A549 (cell line): Measurements from ENCODE around the gene FOXP3. TPM values are rescaled to one million over a fixed set of nuclear protein-coding genes. Genes with fewer than 3 reads are reported as not detected.

ENCODE experiments used
- ATAC-seq, 2 experiments: fragments of 200-7000 bp in 1 of 2; fragments of >200 bp in 1 of 2; cut with Nextera tagmentation in 1 of 2; cut with Tn5 transposase in 1 of 2; 3 replicates each; pipeline versions ENCODE4 v1.8.0 to v1.9.1; 2018 to 2020; ENCODE audit warnings: mild to moderate bottlenecking in 1 of 2, moderate library complexity in 1 of 2
- CTCF ChIA-PET: fragments of 300-600 bp; sonication (Branson Sonifier 250); formaldehyde crosslinking; extraction: SDS; loops from one replicate; lab custom pipeline; 2021; ENCODE audit warnings: antibody characterized with exemption, inconsistent platforms; lab: Yijun Ruan, JAX
- POLR2A ChIA-PET: fragments of 350-600 bp; formaldehyde crosslinking; extraction: SDS; loops from one replicate; lab custom pipeline; 2021; ENCODE audit warnings: antibody characterized with exemption, inconsistent platforms; lab: Yijun Ruan, JAX
- DNase-seq, 2 experiments: peaks; one replicate each; pipeline versions ENCODE4 v3.0.0 to v3.0.0-alpha.2; 2011 to 2016; ENCODE audit warnings: low read depth in 1 of 2, low spot score in 1 of 2
- FAIRE-seq: peaks from 2 replicates; lab custom pipeline; 2011; peaks lifted over from hg19 to GRCh38; lab: Jason Lieb, UNC
- H3K27ac ChIP-seq, 2 experiments: fragments of >200 bp; sonication (Bioruptor Twin); formaldehyde crosslinking; 3 replicates each; pipeline ENCODE4 v1.5.1; 2016 to 2017
- H3K4me1 ChIP-seq: fragments of >200 bp; sonication (Bioruptor Twin); formaldehyde crosslinking; 3 replicates; pipeline ENCODE4 v1.6.1; 2016
- H3K4me2 ChIP-seq: fragments of >200 bp; sonication (Bioruptor Twin); formaldehyde crosslinking; 3 replicates; pipeline ENCODE4 v1.6.1; 2016
- H3K4me3 ChIP-seq: fragments of >200 bp; sonication (Bioruptor Twin); formaldehyde crosslinking; 3 replicates; pipeline ENCODE4 v1.5.1; 2016
- H3K9me3 ChIP-seq: fragments of >200 bp; sonication (Bioruptor Twin); formaldehyde crosslinking; 3 replicates; pipeline ENCODE4 v1.6.1; 2016
- CBX8 ChIP-seq: fragments of 200-600 bp; sonication (generic); IDR thresholded peaks from 2 replicates; pipeline ENCODE4 v1.6.1; 2016
- CHD2 ChIP-seq: fragments of 150-350 bp; IDR thresholded peaks from 2 replicates; pipeline ENCODE4 v1.6.1; 2014; ENCODE audit warnings: low read length; ENCODE audit not compliant: partially characterized antibody
- CHD4 ChIP-seq: fragments of 200-600 bp; sonication (generic); IDR thresholded peaks from 2 replicates; pipeline ENCODE4 v1.6.1; 2016; ENCODE audit warnings: antibody characterized with exemption, mild to moderate bottlenecking, borderline replicate concordance
- EHMT2 ChIP-seq: fragments of 200-600 bp; sonication (generic); IDR thresholded peaks from 2 replicates; pipeline ENCODE4 v1.6.1; 2016; ENCODE audit warnings: antibody characterized with exemption, low read depth, mild to moderate bottlenecking, moderate library complexity
- FOSL2 ChIP-seq, 2 experiments: fragments of 450-650 bp in 1 of 2; fragments of >200 bp in 1 of 2; sonication (Bioruptor Twin) in 1 of 2; formaldehyde crosslinking; IDR thresholded peaks; 2 replicates each; pipeline versions ENCODE4 v1.5.0 to v1.6.1; 2016 to 2020; ENCODE audit warnings: mild to moderate bottlenecking in 1 of 2, moderate library complexity in 1 of 2
- GATA3 ChIP-seq: IDR thresholded peaks from 2 replicates; pipeline ENCODE4 v1.6.1; 2012; ENCODE audit warnings: borderline replicate concordance
- HOXB5 ChIP-seq: fragments of 250-450 bp; sonication (Bioruptor Pico); IDR thresholded peaks from 2 replicates; pipeline ENCODE4 v1.5.0; 2020; ENCODE audit warnings: mild to moderate bottlenecking, moderate library complexity
- KDM5A ChIP-seq: fragments of 200-600 bp; sonication (generic); IDR thresholded peaks from 2 replicates; pipeline ENCODE4 v1.6.1; 2016; ENCODE audit warnings: antibody characterized with exemption, mild to moderate bottlenecking
- MAFK ChIP-seq: fragments of 450-650 bp; IDR thresholded peaks from 2 replicates; pipeline ENCODE4 v1.6.1; 2014; ENCODE audit not compliant: partially characterized antibody
- MYC ChIP-seq: IDR thresholded peaks from 2 replicates; pipeline ENCODE4 v1.6.1; 2012; ENCODE audit warnings: mild to moderate bottlenecking, inconsistent platforms, low read length, improper control_type of control experiment, borderline replicate concordance
- NFE2L2 ChIP-seq: fragments of 150-350 bp; conservative IDR thresholded peaks from 2 replicates; pipeline ENCODE4 v1.6.1; 2014; ENCODE audit warnings: low read length
- NPAS2 ChIP-seq: fragments of 250-450 bp; sonication (Bioruptor Pico); IDR thresholded peaks from 2 replicates; pipeline ENCODE4 v1.8.0; 2022; ENCODE audit warnings: mild to moderate bottlenecking, moderate library complexity, borderline replicate concordance
- NR3C1 ChIP-seq: fragments of >200 bp; sonication (Bioruptor Twin); formaldehyde crosslinking; IDR thresholded peaks from 3 replicates; pipeline ENCODE4 v1.6.1; 2017
- PBX3 ChIP-seq: IDR thresholded peaks from 2 replicates; pipeline ENCODE4 v1.6.1; 2012
- RAD21 ChIP-seq, 2 experiments: fragments of >200 bp in 1 of 2; sonication (Bioruptor Twin) in 1 of 2; formaldehyde crosslinking in 1 of 2; IDR thresholded peaks in 1 of 2; conservative IDR thresholded peaks in 1 of 2; 2 replicates in 1 of 2; 3 replicates in 1 of 2; pipeline ENCODE4 v1.6.1; 2012 to 2018; ENCODE audit warnings: inconsistent platforms in 1 of 2
- RNF2 ChIP-seq: fragments of 200-600 bp; sonication (generic); IDR thresholded peaks from 2 replicates; pipeline ENCODE4 v1.6.1; 2016; ENCODE audit warnings: low read depth, mild to moderate bottlenecking, antibody characterized with exemption, moderate library complexity, borderline replicate concordance
- ZNF302 ChIP-seq: fragments of 250-450 bp; sonication (Bioruptor Pico); IDR thresholded peaks from 2 replicates; pipeline ENCODE4 v1.9.0; 2021; ENCODE audit warnings: inconsistent platforms, mild to moderate bottlenecking, moderate library complexity
- WGBS: methylation state at CpG from one replicate; pipeline ENCODE4 v1.1.6; 2017; ENCODE audit errors: missing lambda C conversion rate; 5-methylcytosine and 5-hydroxymethylcytosine counted together
- polyA plus RNA-seq, 4 experiments: library from polyadenylated mRNA; depleted of rRNA in 3 of 4; stranded (reverse); fragments of >200 nt; fragmentation: RNase III in 1 of 4; extraction: RNeasy Plus Mini Kit Qiagen cat#74134 plus additional on column Dnase treatment in 1 of 4; gene quantifications; 2 replicates in 3 of 4; 3 replicates in 1 of 4; pipeline ENCODE4 v1.2.3, GENCODE V29; 2011 to 2017
- TF ChIP-seq, protein P1 (sequence below): IDR thresholded peaks from 2 replicates; pipeline ENCODE4 v1.6.1; 2012; ENCODE audit warnings: low read depth, borderline replicate concordance
- TF ChIP-seq, protein P2 (sequence below): fragments of 250-450 bp; sonication (Bioruptor Pico); IDR thresholded peaks from 2 replicates; pipeline ENCODE4 v1.5.0; 2021; ENCODE audit warnings: mild to moderate bottlenecking, moderate library complexity, borderline replicate concordance

Gene FOXP3
- polyA plus RNA-seq, 2 of the 4 experiments (the other 2 are of a cell fraction): 0.04 to 0.13 TPM

DNA sequence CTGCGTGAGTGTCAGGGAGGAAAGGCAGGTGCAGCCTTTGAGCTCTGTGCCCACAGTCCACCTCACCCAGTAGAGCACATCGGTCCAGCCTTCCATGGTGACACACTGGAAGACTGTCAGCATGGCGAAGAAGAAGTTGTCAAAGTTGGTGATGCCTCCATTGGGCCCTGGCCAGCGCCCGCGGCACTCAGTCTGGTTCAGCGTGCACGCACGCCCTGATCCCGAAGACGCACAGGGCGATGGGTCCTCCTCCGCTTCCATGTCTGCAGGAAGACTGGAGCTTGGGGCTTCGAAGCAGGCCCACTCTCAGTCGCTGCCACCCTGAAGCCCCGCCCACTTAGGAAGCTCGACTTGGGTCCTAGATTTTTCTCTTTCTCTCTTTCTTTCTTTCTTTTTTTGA is 36.3 kb downstream of the FOXP3 start:
- no peak for TF ChIP-seq MYC
- no peak for TF ChIP-seq GATA3
- no peak for TF ChIP-seq KDM5A
- no peak for TF ChIP-seq PBX3
- TF ChIP-seq RAD21 (conservative IDR thresholded peaks at IDR 0.05 in 1 of 2, IDR thresholded peaks at IDR 0.05 in 1 of 2): no peak
- no peak for TF ChIP-seq ZNF302 (CRISPR knock-in tag)
- TF ChIP-seq FOSL2 (IDR thresholded peaks at IDR 0.05): no peak
- TF ChIP-seq FOSL2 (CRISPR knock-in tag; IDR thresholded peaks at IDR 0.05): no peak
- TF ChIP-seq CHD2: no peak
- TF ChIP-seq, protein P1, sequence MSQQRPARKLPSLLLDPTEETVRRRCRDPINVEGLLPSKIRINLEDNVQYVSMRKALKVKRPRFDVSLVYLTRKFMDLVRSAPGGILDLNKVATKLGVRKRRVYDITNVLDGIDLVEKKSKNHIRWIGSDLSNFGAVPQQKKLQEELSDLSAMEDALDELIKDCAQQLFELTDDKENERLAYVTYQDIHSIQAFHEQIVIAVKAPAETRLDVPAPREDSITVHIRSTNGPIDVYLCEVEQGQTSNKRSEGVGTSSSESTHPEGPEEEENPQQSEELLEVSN: no peak
- TF ChIP-seq NFE2L2: no peak
- no peak for TF ChIP-seq MAFK
- TF ChIP-seq, protein P2, sequence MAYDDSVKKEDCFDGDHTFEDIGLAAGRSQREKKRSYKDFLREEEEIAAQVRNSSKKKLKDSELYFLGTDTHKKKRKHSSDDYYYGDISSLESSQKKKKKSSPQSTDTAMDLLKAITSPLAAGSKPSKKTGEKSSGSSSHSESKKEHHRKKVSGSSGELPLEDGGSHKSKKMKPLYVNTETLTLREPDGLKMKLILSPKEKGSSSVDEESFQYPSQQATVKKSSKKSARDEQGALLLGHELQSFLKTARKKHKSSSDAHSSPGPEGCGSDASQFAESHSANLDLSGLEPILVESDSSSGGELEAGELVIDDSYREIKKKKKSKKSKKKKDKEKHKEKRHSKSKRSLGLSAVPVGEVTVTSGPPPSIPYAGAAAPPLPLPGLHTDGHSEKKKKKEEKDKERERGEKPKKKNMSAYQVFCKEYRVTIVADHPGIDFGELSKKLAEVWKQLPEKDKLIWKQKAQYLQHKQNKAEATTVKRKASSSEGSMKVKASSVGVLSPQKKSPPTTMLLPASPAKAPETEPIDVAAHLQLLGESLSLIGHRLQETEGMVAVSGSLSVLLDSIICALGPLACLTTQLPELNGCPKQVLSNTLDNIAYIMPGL (CRISPR knock-in tag): no peak
- TF ChIP-seq CHD4: no peak
- TF ChIP-seq, all 56 proteins: peak for 0
- Histone ChIP-seq H3K4me1 (no peaks in the 10 kb centered on the region), H3K4me2 (no peak overlapping the region), H3K4me3 (no peak overlapping the region), H3K9me3 (no peaks in the 10 kb centered on the region), H3K27ac (no peak overlapping the region)
- 96% methylated on average over 16 of the region's 17 CpGs for WGBS
- ATAC-seq: no peak
- no peak for DNase-seq
- FAIRE-seq: no peak
- ChIA-PET POLR2A (no interaction called here), CTCF (no interaction called here)

GRCh38 chrX:49227726-49228125 is 36.8 kb downstream of the FOXP3 start:
- TF ChIP-seq FOSL2 (IDR thresholded peaks at IDR 0.05) (no peak), FOSL2 (CRISPR knock-in tag; IDR thresholded peaks at IDR 0.05) (no peak), NR3C1 (no peak), KDM5A (no peak), CBX8 (no peak), MYC (no peak), RNF2 (no peak), HOXB5 (CRISPR knock-in tag) (no peak), NPAS2 (CRISPR knock-in tag) (no peak), CHD4 (no peak)
- CTCF ChIA-PET: no interaction called here
- WGBS: 23% methylated on average over 2 of the region's 2 CpGs

GRCh38 chrX:49226946-49227345 is 37.6 kb downstream of the FOXP3 start:
- no peak overlapping the region for H3K4me3 ChIP-seq
- H3K27ac ChIP-seq: no peak overlapping the region
- ChIA-PET POLR2A (no interaction called here), CTCF (no interaction called here)
- no peak for DNase-seq
- no peak for ATAC-seq
- 13% methylated on average over 5 of the region's 9 CpGs for WGBS
- TF ChIP-seq RAD21 (conservative IDR thresholded peaks at IDR 0.05 in 1 of 2, IDR thresholded peaks at IDR 0.05 in 1 of 2) (no peak), EHMT2 (no peak)
- H3K4me1 ChIP-seq: no peaks in the 10 kb centered on the region
- no peaks in the 10 kb centered on the region for H3K9me3 ChIP-seq
- no peak for FAIRE-seq
- H3K4me2 ChIP-seq: no peak overlapping the region

More at GRCh38 chrX:49227726-49228125, 36.8 kb downstream of the FOXP3 start:
- Histone ChIP-seq H3K27ac (no peak overlapping the region), H3K4me2 (no peak overlapping the region), H3K9me3 (no peaks in the 10 kb centered on the region), H3K4me1 (no peaks in the 10 kb centered on the region), H3K4me3 (no peak overlapping the region)
- ATAC-seq (no peak), DNase-seq (no peak), FAIRE-seq (no peak)
- POLR2A ChIA-PET: no interaction called here
